Right lobe of liver (tissue), 4 donors: ENCODE measurements around the gene CNPY3.

Experiments
- POLR2A ChIP-seq: fragments of 450-650 bp; IDR thresholded peaks from one replicate; pipeline ENCODE4 v1.6.1; 2017; ENCODE audit warnings: antibody characterized with exemption, mild to moderate bottlenecking
- TF ChIP-seq, protein P1 (sequence below), 4 donors: fragments of 200-600 bp in 3 of 4; fragments of 450-650 bp in 1 of 4; IDR thresholded peaks; one replicate each; pipeline versions ENCODE4 v1.5.1 to v1.8.0; 2016 to 2022; ENCODE audit warnings: antibody characterized with exemption in 4 of 4, mild to moderate bottlenecking in 2 of 4
- donor health status: DM: no; HTN: no; CAD: no.
- donor health status: DM: no; HTN: no; CAD: no.
- donor health status: DM: no; HTN: yes; CAD: no.

DNA sequence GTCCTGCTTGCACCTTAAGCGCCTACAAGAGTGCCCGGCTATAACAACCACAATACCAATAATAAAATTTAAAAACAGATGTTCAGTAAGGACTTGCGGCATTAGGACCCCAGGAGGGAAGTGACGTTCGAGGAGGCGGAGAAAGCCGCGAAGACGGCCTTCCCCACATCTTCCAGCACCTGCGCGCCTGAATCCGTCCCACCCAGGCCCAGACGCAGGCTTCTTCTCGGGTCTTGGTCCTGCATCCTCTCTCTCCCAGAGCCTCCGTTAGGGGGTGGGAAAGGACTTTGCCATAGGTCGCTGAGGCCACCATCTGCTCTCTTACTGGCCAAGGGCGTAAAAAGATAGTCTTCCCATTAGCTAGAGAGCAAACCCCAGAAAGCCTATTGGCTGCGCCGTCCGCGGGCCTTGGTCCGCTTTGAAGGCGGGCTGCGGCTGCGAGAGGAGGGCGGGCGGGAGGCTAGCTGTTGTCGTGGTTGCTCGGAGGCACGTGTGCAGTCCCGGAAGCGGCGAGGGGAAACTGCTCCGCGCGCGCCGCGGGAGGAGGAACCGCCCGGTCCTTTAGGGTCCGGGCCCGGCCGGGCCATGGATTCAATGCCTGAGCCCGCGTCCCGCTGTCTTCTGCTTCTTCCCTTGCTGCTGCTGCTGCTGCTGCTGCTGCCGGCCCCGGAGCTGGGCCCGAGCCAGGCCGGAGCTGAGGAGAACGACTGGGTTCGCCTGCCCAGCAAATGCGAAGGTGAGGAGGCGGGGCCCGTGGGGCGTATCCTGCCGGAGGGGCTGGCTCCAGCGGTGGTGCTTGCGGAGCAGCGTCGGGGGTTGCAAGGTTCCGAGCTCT is at the start of gene CNPY3:
- TF ChIP-seq, protein P1, sequence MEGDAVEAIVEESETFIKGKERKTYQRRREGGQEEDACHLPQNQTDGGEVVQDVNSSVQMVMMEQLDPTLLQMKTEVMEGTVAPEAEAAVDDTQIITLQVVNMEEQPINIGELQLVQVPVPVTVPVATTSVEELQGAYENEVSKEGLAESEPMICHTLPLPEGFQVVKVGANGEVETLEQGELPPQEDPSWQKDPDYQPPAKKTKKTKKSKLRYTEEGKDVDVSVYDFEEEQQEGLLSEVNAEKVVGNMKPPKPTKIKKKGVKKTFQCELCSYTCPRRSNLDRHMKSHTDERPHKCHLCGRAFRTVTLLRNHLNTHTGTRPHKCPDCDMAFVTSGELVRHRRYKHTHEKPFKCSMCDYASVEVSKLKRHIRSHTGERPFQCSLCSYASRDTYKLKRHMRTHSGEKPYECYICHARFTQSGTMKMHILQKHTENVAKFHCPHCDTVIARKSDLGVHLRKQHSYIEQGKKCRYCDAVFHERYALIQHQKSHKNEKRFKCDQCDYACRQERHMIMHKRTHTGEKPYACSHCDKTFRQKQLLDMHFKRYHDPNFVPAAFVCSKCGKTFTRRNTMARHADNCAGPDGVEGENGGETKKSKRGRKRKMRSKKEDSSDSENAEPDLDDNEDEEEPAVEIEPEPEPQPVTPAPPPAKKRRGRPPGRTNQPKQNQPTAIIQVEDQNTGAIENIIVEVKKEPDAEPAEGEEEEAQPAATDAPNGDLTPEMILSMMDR (IDR thresholded peaks at IDR 0.05): no peak
- peak; percentile 61 for TF ChIP-seq POLR2A
